ENCODE results near the gene ASF1A. TPM values are rescaled to one million over a fixed set of nuclear protein-coding genes. Genes with fewer than 3 reads are reported as not detected.

ASF1A gene
- total RNA-seq, 1 experiment from 2014 or later = 34.4 TPM

GRCh38 chr6:118903138-118903537 is 9.2 kb downstream of the ASF1A start:
- H3K14ac ChIP-seq (ENCODE audit: insufficient read depth, low read length) = no peak overlapping the region
- H4K91ac ChIP-seq (ENCODE audit: insufficient read length, low read depth, low read length) = no peak overlapping the region
- H2BK15ac ChIP-seq (ENCODE audit: low read depth, low read length) = no peak overlapping the region
- no peak overlapping the region for H2AK5ac ChIP-seq (ENCODE audit: insufficient read length, low read length)
- H3K56ac ChIP-seq (ENCODE audit: insufficient read length, low read depth, low read length) = no peak overlapping the region
- TF ChIP-seq, protein P1, sequence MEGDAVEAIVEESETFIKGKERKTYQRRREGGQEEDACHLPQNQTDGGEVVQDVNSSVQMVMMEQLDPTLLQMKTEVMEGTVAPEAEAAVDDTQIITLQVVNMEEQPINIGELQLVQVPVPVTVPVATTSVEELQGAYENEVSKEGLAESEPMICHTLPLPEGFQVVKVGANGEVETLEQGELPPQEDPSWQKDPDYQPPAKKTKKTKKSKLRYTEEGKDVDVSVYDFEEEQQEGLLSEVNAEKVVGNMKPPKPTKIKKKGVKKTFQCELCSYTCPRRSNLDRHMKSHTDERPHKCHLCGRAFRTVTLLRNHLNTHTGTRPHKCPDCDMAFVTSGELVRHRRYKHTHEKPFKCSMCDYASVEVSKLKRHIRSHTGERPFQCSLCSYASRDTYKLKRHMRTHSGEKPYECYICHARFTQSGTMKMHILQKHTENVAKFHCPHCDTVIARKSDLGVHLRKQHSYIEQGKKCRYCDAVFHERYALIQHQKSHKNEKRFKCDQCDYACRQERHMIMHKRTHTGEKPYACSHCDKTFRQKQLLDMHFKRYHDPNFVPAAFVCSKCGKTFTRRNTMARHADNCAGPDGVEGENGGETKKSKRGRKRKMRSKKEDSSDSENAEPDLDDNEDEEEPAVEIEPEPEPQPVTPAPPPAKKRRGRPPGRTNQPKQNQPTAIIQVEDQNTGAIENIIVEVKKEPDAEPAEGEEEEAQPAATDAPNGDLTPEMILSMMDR (conservative IDR thresholded peaks at IDR 0.05) = no peak
- H3K23ac ChIP-seq (ENCODE audit: insufficient read length, low read depth, low read length) = no peak overlapping the region
- H2BK20ac ChIP-seq (ENCODE audit: low read depth, low read length, poor library complexity, severe bottlenecking) = no peak overlapping the region
- no peak overlapping the region for H4K5ac ChIP-seq (ENCODE audit: insufficient read length, low read depth, low read length)
- Mint-ChIP-seq H3K4me3 (no peak overlapping the region; a peak in 1 of 5 replicates), H3K36me3 (ENCODE audit: insufficient read depth in 1 of 3, low read depth in 3 of 3) (peaks cover 34 to 83% (median 75%) of the 10 kb centered on the region in 3 experiments), H3K27me3 (ENCODE audit: low read depth) (no peaks in the 10 kb centered on the region), H3K27ac (peak overlapping the region in 2 of 3 experiments; percentile 69 to 84; a peak in 4 of 7 replicates), H3K4me1 (peaks cover 15 to 25% of the 10 kb centered on the region in 2 experiments), H3K9me3 (no peaks in the 10 kb centered on the region)
- H2BK12ac ChIP-seq (ENCODE audit: insufficient read length, low read depth, low read length) = no peak overlapping the region
- no peak overlapping the region for H2BK120ac ChIP-seq (ENCODE audit: low read depth, low read length, poor library complexity, severe bottlenecking)
- H2BK5ac ChIP-seq (ENCODE audit: insufficient read length, low read length) = no peak overlapping the region
- no peaks in the 10 kb centered on the region for H4K20me1 ChIP-seq (ENCODE audit: control insufficient read depth, insufficient read depth, insufficient read length)
- H3K23me2 ChIP-seq (ENCODE audit: insufficient read length, low read depth, low read length, poor library complexity, severe bottlenecking) = no peaks in the 10 kb centered on the region
- no peaks in the 10 kb centered on the region for H3K79me1 ChIP-seq (ENCODE audit: insufficient read depth, low read depth, low read length, poor library complexity, severe bottlenecking)
- no peak overlapping the region for H2AFZ ChIP-seq (ENCODE audit: low read length)
- no peak overlapping the region for H4K8ac ChIP-seq (replicated peaks; ENCODE audit: insufficient read length, low read depth, low read length)
- H3K27me3 ChIP-seq (ENCODE audit: insufficient read depth, low read length) = no peaks in the 10 kb centered on the region
- H3K27ac ChIP-seq (ENCODE audit: insufficient read length, low read depth, low read length) = no peak overlapping the region
- peaks cover 3% of the 10 kb centered on the region; the same call in 1 of the 2 replicates for H3K4me1 ChIP-seq (ENCODE audit: insufficient read depth, low read length)
- no peaks in the 10 kb centered on the region for H3K9me3 ChIP-seq (ENCODE audit: control insufficient read depth, low read depth, low read length)
- no peak overlapping the region for H3T11ph ChIP-seq (ENCODE audit: low read length)
- H3K4ac ChIP-seq (ENCODE audit: low read depth, low read length) = no peak overlapping the region
- H3K18ac ChIP-seq (ENCODE audit: insufficient read length, low read depth, low read length) = no peak overlapping the region
- DNase-seq = no peak
- no CpG with 5 or more reads among the region's 2 CpGs for WGBS (ENCODE audit: extremely low coverage, insufficient read length, low lambda C conversion rate)
- H3K9ac ChIP-seq (ENCODE audit: extremely low read depth, insufficient read length, low read length) = no peak overlapping the region
- no peak overlapping the region for H3K4me2 ChIP-seq (ENCODE audit: insufficient read depth, insufficient read length, low read length)
- H3K79me2 ChIP-seq (ENCODE audit: insufficient read depth, low read length) = peaks cover 24% of the 10 kb centered on the region; the same call in 1 of the 2 replicates
